K562 (cell line): ENCODE results near the gene RAB12. TPM values are rescaled to one million over a fixed set of nuclear protein-coding genes. Genes with fewer than 3 reads are reported as not detected.

ENCODE experiments used
- ATAC-seq: fragments of 200-7000 bp; cut with Tn5 transposase; 3 replicates; pipeline ENCODE4 v1.9.1; 2020; ENCODE audit warnings: moderate library complexity
- BruUV-seq: library from RNA; stranded (reverse); fragments of 400-500 nt; replicated peaks from 2 replicates; lab custom pipeline; 2021; lab: Mats Ljungman, UMichigan
- CTCF ChIA-PET: fragments of 300-600 bp; formaldehyde crosslinking; extraction: SDS; loops from one replicate; lab custom pipeline; 2021; ENCODE audit warnings: low intra/inter-chr PET ratio; lab: Yijun Ruan, JAX
- POLR2A ChIA-PET: fragments of 300-600, 350-650 bp; sonication (Branson Sonifier 250); formaldehyde crosslinking; extraction: SDS; loops from one replicate; lab custom pipeline; 2021; ENCODE audit warnings: antibody characterized with exemption, inconsistent platforms; lab: Yijun Ruan, JAX
- DNase-seq, 4 experiments: peaks; one replicate each; pipeline versions ENCODE4 v3.0.0 to v3.0.0-alpha.2; 2011 to 2018; ENCODE audit warnings: low spot score in 3 of 4, mixed read lengths in 3 of 4; ENCODE audit errors: extremely low read depth in 1 of 4
- FAIRE-seq: peaks from 2 replicates; lab custom pipeline; 2011; peaks lifted over from hg19 to GRCh38; lab: Jason Lieb, UNC
- H2AFZ ChIP-seq: 2 replicates; pipeline ENCODE4 v1.6.0; 2011; ENCODE audit warnings: low read depth, low read length, control low read depth, inconsistent platforms
- H3K27ac ChIP-seq: fragments of 200-600 bp; 3 replicates; pipeline ENCODE4 v1.8.0; 2011; ENCODE audit warnings: low read depth, mild to moderate bottlenecking, control low read depth, inconsistent platforms, low read length, moderate library complexity, mixed read lengths; ENCODE audit errors: extremely low read depth
- H3K27me3 ChIP-seq, 2 experiments: fragments of 300-600 bp in 1 of 2; 2 replicates in 1 of 2; 3 replicates in 1 of 2; pipeline versions ENCODE4 v1.6.0 to v1.8.0; 2011; ENCODE audit warnings: inconsistent platforms in 2 of 2, low read length in 2 of 2, mild to moderate bottlenecking in 1 of 2, mixed read lengths in 1 of 2, moderate library complexity in 1 of 2; ENCODE audit not compliant: control insufficient read depth in 2 of 2, insufficient read depth in 2 of 2
- H3K36me3 ChIP-seq: fragments of 300-600 bp; 3 replicates; pipeline ENCODE4 v1.8.0; 2011; ENCODE audit warnings: mild to moderate bottlenecking, low read length, inconsistent platforms; ENCODE audit not compliant: control insufficient read depth, insufficient read depth
- H3K4me1 ChIP-seq, 2 experiments: fragments of 200-600 bp in 1 of 2; replicated peaks in 1 of 2; 2 replicates in 1 of 2; 3 replicates in 1 of 2; pipeline versions ENCODE4 v1.5.1 to v1.8.0; 2011; ENCODE audit warnings: inconsistent platforms in 2 of 2, low read length in 2 of 2, mild to moderate bottlenecking in 1 of 2, mixed read lengths in 1 of 2, moderate library complexity in 1 of 2; ENCODE audit not compliant: control insufficient read depth in 2 of 2, insufficient read depth in 2 of 2
- H3K4me2 ChIP-seq: 2 replicates; pipeline ENCODE4 v1.6.1; 2011; ENCODE audit warnings: low read length, control low read depth, inconsistent platforms, mixed read lengths; ENCODE audit not compliant: insufficient read depth
- H3K4me3 ChIP-seq: fragments of 200-600 bp; sonication (generic), shearing (Covaris generic); 2 replicates; pipeline ENCODE4 v1.5.1; 2016; ENCODE audit warnings: control low read depth, inconsistent platforms
- H3K79me2 ChIP-seq: fragments of 200-600 bp; 3 replicates; pipeline ENCODE4 v1.8.0; 2011; ENCODE audit warnings: low read length, inconsistent platforms; ENCODE audit not compliant: control insufficient read depth, insufficient read depth
- H3K9ac ChIP-seq, 2 experiments: 2 replicates each; pipeline versions ENCODE4 v1.6.0 to v1.6.1; 2011; ENCODE audit warnings: low read depth in 2 of 2, low read length in 2 of 2, control low read depth in 1 of 2, inconsistent platforms in 1 of 2, mild to moderate bottlenecking in 1 of 2, mixed read lengths in 1 of 2; ENCODE audit not compliant: insufficient read depth in 1 of 2
- H3K9me1 ChIP-seq: one replicate; pipeline ENCODE4 v1.6.0; 2011; ENCODE audit warnings: inconsistent platforms, mild to moderate bottlenecking, low read length, moderate library complexity; ENCODE audit not compliant: control insufficient read depth, insufficient read depth
- H3K9me3 ChIP-seq: replicated peaks from 2 replicates; pipeline ENCODE4 v1.5.1; 2011; ENCODE audit warnings: low read depth, low read length, inconsistent platforms; ENCODE audit not compliant: control insufficient read depth, insufficient read depth
- H4K20me1 ChIP-seq: replicated peaks from 2 replicates; pipeline ENCODE4 v1.6.1; 2011; ENCODE audit warnings: low read length, inconsistent platforms, mixed read lengths; ENCODE audit not compliant: control insufficient read depth, insufficient read depth
- EP400 ChIP-seq: fragments of 450-650 bp; IDR thresholded peaks from 2 replicates; pipeline ENCODE4 v1.6.1; 2017; ENCODE audit warnings: antibody characterized with exemption, mild to moderate bottlenecking, moderate library complexity
- ZBTB8A ChIP-seq: fragments of 450-650 bp; IDR thresholded peaks from 2 replicates; pipeline ENCODE4 v1.6.1; 2018; ENCODE audit warnings: mild to moderate bottlenecking, moderate library complexity; ENCODE audit not compliant: partially characterized antibody
- ZNF280A ChIP-seq: fragments of 450-650 bp; IDR thresholded peaks from 2 replicates; pipeline ENCODE4 v1.6.1; 2018; ENCODE audit warnings: mild to moderate bottlenecking, low read depth; ENCODE audit not compliant: partially characterized antibody
- ZNF395 ChIP-seq: fragments of 200-800 bp; sonication (Bioruptor generic); IDR thresholded peaks from 2 replicates; pipeline ENCODE4 v1.6.1; 2017; ENCODE audit warnings: missing genetic modification characterization, missing compliant biosample characterization
- WGBS: fragments of 100-300 bp; shearing (Covaris generic); methylation state at CpG from one replicate; pipeline ENCODE4 v1.1.6; 2016; ENCODE audit warnings: low coverage, mixed read lengths; ENCODE audit not compliant: insufficient coverage; ENCODE audit errors: missing lambda C conversion rate; 5-methylcytosine and 5-hydroxymethylcytosine counted together
- in situ Hi-C: fragments of 300-500 bp; cut with MboI; formaldehyde crosslinking; loops from 4 replicates; pipeline ENCODE4 v1.15.0; 2018; ENCODE audit warnings: inconsistent platforms, mixed read lengths
- intact Hi-C: fragments of 100-400 bp; cut with micrococcal nuclease; formaldehyde crosslinking; loops from 2 replicates; pipeline ENCODE4 v1.14.2; 2022
- polyA plus RNA-seq, 8 experiments: library from polyadenylated mRNA; depleted of rRNA in 4 of 8; stranded (reverse) in 5 of 8; unstranded in 3 of 8; fragments of >200 nt; fragmentation: Nextera tagmentation in 2 of 8; fragmentation: Illumina TruSeq in 1 of 8; extraction: Ambion mirVana in 2 of 8; extraction: Trizol in 1 of 8; gene quantifications; 2 replicates each; pipeline versions ENCODE4 v1.2.1 to v1.2.3, GENCODE V29; 2011 to 2014; ENCODE audit warnings: inconsistent platforms in 1 of 8, missing spikeins in 1 of 8
- total RNA-seq, 7 experiments: library from RNA; depleted of rRNA in 6 of 7; stranded (reverse); fragments of >200 nt in 6 of 7; fragmentation: Illumina TruSeq in 2 of 7; extraction: Trizol in 2 of 7; gene quantifications; 2 replicates each; pipeline versions ENCODE4 v1.2.1 to v1.2.3, GENCODE V29; 2011 to 2021; ENCODE audit warnings: low replicate concordance in 1 of 7

The RAB12 gene
- total and polyA plus RNA-seq, 9 of the 15 experiments (the other 6 are each of a cell fraction or from before 2014, with no cell fraction given): 0.48 to 21.6 (median 18.8) TPM

- no peaks in the 10 kb centered on the region for H4K20me1 ChIP-seq
- peaks cover 0 to 9% of the 10 kb centered on the region in 2 experiments; a peak in 2 of 5 replicates for H3K27me3 ChIP-seq
- WGBS: 24% methylated on average over 3 of the region's 3 CpGs
- H3K9ac ChIP-seq: no peak overlapping the region
- no peak for DNase-seq
- FAIRE-seq: no peak
- no peaks in the 10 kb centered on the region for H3K9me1 ChIP-seq
- BruUV-seq: no TSS peak
- ChIA-PET POLR2A (interaction anchor here (0.7 to 1.8 kb wide), 4 partner anchors 10 to 213 kb away, joined by 3 to 6 read pairs (median 3); no protein-coding TSS in a partner anchor), CTCF (no interaction called here)
- H3K4me2 ChIP-seq: no peak overlapping the region
- in situ Hi-C loops: loop anchor here (25.0 kb wide), 1 partner anchor 844 kb away; no protein-coding TSS in a partner anchor
- H3K4me1 ChIP-seq: peaks cover 4 to 7% of the 10 kb centered on the region in 2 experiments; a peak in 3 of 5 replicates
- no peaks in the 10 kb centered on the region for H3K9me3 ChIP-seq
- TF ChIP-seq ZNF280A (no peak), ZNF395 (CRISPR knock-in tag) (no peak), EP400 (no peak), ZBTB8A (no peak)
- intact Hi-C loops: no loop called here
- no peaks in the 10 kb centered on the region for H3K36me3 ChIP-seq
- no peak overlapping the region for H3K4me3 ChIP-seq
- H3K27ac ChIP-seq: no peak overlapping the region
- no peak overlapping the region for H2AFZ ChIP-seq
- no peak for ATAC-seq
- H3K79me2 ChIP-seq: no peaks in the 10 kb centered on the region
Observed at GRCh38 chr18:8667846-8668245, 58.6 kb downstream of the RAB12 start.
